ENCODE measurements around the gene ACTL7A. TPM values are rescaled to one million over a fixed set of nuclear protein-coding genes. Genes with fewer than 3 reads are reported as not detected.
"Not testable (repeated sequence)": the region's sequence is repeated elsewhere in the genome, so short reads cannot be mapped to it uniquely, and the experiment has no call there.

Gene ACTL7A
- total RNA-seq, 1 experiment from 2014 or later, result not detected

GRCh38 chr9:108886594-108887271, 24.7 kb downstream of the ACTL7A start:
- DNase-seq, H3K9me3 ChIP-seq, H3K27me3 ChIP-seq, H3K4me3 ChIP-seq: not testable (repeated sequence)
- H3K36me3 ChIP-seq, result peaks cover 28% of the 10 kb centered on the region

GRCh38 chr9:108889649-108890067, 27.6 kb downstream of the ACTL7A start:
- no peak for DNase-seq
- no peak overlapping the region for H3K4me3 ChIP-seq
- no peaks in the 10 kb centered on the region for H3K27me3 ChIP-seq
- no peaks in the 10 kb centered on the region; the same call in 1 of the 2 replicates for H3K9me3 ChIP-seq
- H3K36me3 ChIP-seq, result peaks cover 43% of the 10 kb centered on the region

- H3K9me3 ChIP-seq, result no peaks in the 10 kb centered on the region
- no peak overlapping the region for H3K4me3 ChIP-seq
- no peaks in the 10 kb centered on the region for H3K27me3 ChIP-seq
- H3K36me3 ChIP-seq, result peaks cover 51% of the 10 kb centered on the region
- no peak for DNase-seq
Observed at GRCh38 chr9:108894225-108894997, 32.3 kb downstream of the ACTL7A start.

GRCh38 chr9:108897324-108898096, 35.4 kb downstream of the ACTL7A start:
- no peaks in the 10 kb centered on the region for H3K27me3 ChIP-seq
- peaks cover 52% of the 10 kb centered on the region for H3K36me3 ChIP-seq
- no peaks in the 10 kb centered on the region for H3K9me3 ChIP-seq
- DNase-seq, result no peak
- H3K4me3 ChIP-seq, result no peak overlapping the region

- not testable (repeated sequence) for H3K27me3 ChIP-seq, DNase-seq, H3K4me3 ChIP-seq, H3K9me3 ChIP-seq
- H3K36me3 ChIP-seq, result peaks cover 45% of the 10 kb centered on the region
Observed at GRCh38 chr9:108899023-108899695, 37.1 kb downstream of the ACTL7A start.

- Histone ChIP-seq H3K27me3 (no peaks in the 10 kb centered on the region), H3K36me3 (peaks cover 49% of the 10 kb centered on the region), H3K4me3 (no peak overlapping the region), H3K9me3 (no peaks in the 10 kb centered on the region)
- DNase-seq, result no peak
Observed at GRCh38 chr9:108900176-108900575, 38.1 kb downstream of the ACTL7A start.

GRCh38 chr9:108903420-108904103, 41.5 kb downstream of the ACTL7A start:
- DNase-seq, result no peak
- peaks cover 50% of the 10 kb centered on the region for H3K36me3 ChIP-seq

GRCh38 chr9:108904161-108904560, 42.1 kb downstream of the ACTL7A start:
- Histone ChIP-seq H3K4me3 (no peak overlapping the region), H3K9me3 (no peaks in the 10 kb centered on the region), H3K36me3 (peaks cover 47% of the 10 kb centered on the region), H3K27me3 (no peaks in the 10 kb centered on the region)
- no peak for DNase-seq

More at GRCh38 chr9:108903420-108904103, 41.5 kb downstream of the ACTL7A start:
- no peak overlapping the region for H3K4me3 ChIP-seq
- H3K27me3 ChIP-seq, result no peaks in the 10 kb centered on the region
- H3K9me3 ChIP-seq, result no peaks in the 10 kb centered on the region

- H3K36me3 ChIP-seq, result peaks cover 41% of the 10 kb centered on the region
- H3K27me3 ChIP-seq, result no peaks in the 10 kb centered on the region
- H3K9me3 ChIP-seq, result no peaks in the 10 kb centered on the region
- H3K4me3 ChIP-seq, result no peak overlapping the region
- DNase-seq, result no peak
Observed at GRCh38 chr9:108905494-108905893, 43.4 kb downstream of the ACTL7A start.

- DNase-seq, result no peak
- Histone ChIP-seq H3K27me3 (no peaks in the 10 kb centered on the region), H3K4me3 (no peak overlapping the region), H3K36me3 (peaks cover 32% of the 10 kb centered on the region), H3K9me3 (no peaks in the 10 kb centered on the region)
Observed at GRCh38 chr9:108910402-108910801, 48.3 kb downstream of the ACTL7A start.

- Histone ChIP-seq H3K36me3 (peaks cover 29% of the 10 kb centered on the region), H3K9me3 (no peaks in the 10 kb centered on the region), H3K27me3 (no peaks in the 10 kb centered on the region), H3K4me3 (no peak overlapping the region)
- no peak for DNase-seq
Observed at GRCh38 chr9:108910914-108911313, 48.8 kb downstream of the ACTL7A start.

GRCh38 chr9:108911820-108912219, 49.8 kb downstream of the ACTL7A start:
- DNase-seq, result no peak
- Histone ChIP-seq H3K4me3 (no peak overlapping the region), H3K27me3 (no peaks in the 10 kb centered on the region), H3K36me3 (peaks cover 20% of the 10 kb centered on the region), H3K9me3 (no peaks in the 10 kb centered on the region)

Other genes with a start within 250 kb of the ACTL7A start
- gene ACTL7B, start 6.3 kb upstream of the ACTL7A start, total RNA-seq (2014; rRNA removed; shearing (Covaris generic); ENCODE audit: low replicate concordance), result not detected in 2 replicates
- gene ELP1, start 71.9 kb downstream of the ACTL7A start, total RNA-seq (2014; rRNA removed; shearing (Covaris generic); ENCODE audit: low replicate concordance), result 34.6 and 49.3 TPM in 2 replicates
- 9.7 and 13.3 TPM in 2 replicates for gene ABITRAM, start 72.1 kb downstream of the ACTL7A start, total RNA-seq (2014; rRNA removed; shearing (Covaris generic); ENCODE audit: low replicate concordance)
- 84.5 and 157 TPM in 2 replicates for gene CTNNAL1, start 151.2 kb downstream of the ACTL7A start, total RNA-seq (2014; rRNA removed; shearing (Covaris generic); ENCODE audit: low replicate concordance)

All from MG63 (cell line).